Measurements from ENCODE around the gene PLD2.
"Not testable (repeated sequence)": the region's sequence is repeated elsewhere in the genome, so short reads cannot be mapped to it uniquely, and the experiment has no call there.

The PLD2 gene

GRCh38 chr17:4859816-4860625 lies 53.1 kb downstream of the PLD2 start:
- DNase-seq: no peak

GRCh38 chr17:4860651-4861050 lies 53.7 kb downstream of the PLD2 start:
- no peak for DNase-seq

GRCh38 chr17:4861052-4861451 lies 54.1 kb downstream of the PLD2 start:
- no peak for DNase-seq

- no peak for DNase-seq
Measured at GRCh38 chr17:4862720-4863119, 55.8 kb downstream of the PLD2 start.

GRCh38 chr17:4863321-4863720 lies 56.4 kb downstream of the PLD2 start:
- DNase-seq: no peak

DNA sequence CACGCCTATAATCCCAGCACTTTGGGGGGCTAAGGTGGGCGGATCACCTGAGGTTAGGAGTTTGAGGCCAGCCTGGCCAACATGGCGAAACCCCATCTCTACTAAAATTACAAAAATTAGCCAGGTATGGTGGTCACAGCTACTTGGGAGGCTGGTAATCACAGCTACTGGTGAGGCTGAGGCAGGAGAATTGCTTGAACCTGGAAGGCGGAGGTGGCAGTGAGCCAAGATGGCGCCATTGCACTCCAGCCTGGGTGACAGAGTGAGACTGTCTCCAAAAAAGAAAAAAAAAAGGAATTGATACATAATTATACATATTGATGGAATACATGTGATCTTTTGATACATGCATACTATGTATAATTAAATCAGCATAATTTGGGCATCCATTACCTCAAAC lies 60.6 kb downstream of the PLD2 start:
- DNase-seq: not testable (repeated sequence)

DNA sequence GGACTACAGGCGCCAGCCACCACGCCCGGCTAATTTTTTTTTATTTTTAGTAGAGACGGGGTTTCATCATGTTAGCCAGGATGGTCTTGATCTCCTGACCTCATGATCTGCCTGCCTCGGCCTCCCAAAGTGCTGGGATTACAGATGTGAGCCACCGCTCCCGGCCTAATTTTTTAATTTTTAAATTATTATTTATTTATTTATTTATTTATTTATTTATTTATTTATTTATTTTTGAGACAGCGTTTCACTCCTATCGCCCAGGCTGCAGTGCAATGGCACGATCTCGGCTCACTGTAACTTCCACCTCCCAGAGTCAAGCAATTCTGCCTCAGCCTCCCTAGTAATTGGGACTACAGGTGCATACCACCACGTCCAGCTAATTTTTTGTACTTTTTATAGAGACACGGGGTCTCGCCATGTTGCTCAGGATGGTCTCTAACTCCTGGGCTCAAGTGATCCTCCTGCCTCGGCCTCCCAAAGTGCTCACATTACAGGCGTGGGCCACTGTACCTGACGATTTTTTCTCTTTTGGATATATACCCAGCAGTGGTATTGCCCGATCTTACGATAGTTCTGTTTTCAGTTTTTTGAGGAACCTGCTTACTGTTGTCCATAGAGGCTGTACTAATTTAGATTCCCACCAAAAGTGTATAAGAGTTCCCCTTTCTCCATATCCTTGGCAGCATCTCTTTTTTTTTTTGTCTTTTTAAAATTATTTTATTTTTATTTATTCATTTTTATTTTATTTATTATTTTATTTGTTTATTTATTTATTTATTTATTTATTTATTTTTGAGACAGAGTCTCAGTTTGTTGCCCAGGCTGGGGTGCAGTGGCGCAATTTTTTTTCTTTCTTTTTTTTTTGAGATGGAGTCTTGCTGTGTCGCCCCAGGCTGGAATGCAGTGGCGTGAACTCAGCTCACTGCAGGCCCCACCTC lies 62.4 kb downstream of the PLD2 start:
- DNase-seq: not testable (repeated sequence)

GRCh38 chr17:4870855-4871254 lies 63.9 kb downstream of the PLD2 start:
- no peak for DNase-seq

DNA sequence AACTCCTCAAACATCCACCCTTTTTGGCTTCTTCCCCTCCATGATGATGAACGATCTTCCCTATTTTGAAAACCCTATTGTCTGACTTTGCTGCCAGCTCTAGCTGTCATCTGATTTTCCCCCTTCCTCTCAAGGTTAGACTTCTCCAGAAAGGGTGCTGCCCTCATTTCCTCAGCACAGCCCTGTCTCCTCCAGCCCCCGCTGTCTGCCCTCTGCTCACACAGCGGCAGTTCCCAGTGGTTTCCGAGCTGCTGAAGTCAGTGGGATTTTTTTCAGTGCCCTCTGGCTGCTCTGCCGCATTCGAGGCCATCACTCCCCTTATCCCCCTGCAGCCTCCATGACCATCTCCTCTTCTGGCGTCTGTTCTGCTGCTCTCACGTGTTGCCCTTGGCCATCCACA lies 65.8 kb downstream of the PLD2 start:
- no peak for DNase-seq
